ENCODE results near the gene SAMSN1.
"Not testable (repeated sequence)": the region's sequence is repeated elsewhere in the genome, so short reads cannot be mapped to it uniquely, and the experiment has no call there.

SAMSN1 gene

DNA sequence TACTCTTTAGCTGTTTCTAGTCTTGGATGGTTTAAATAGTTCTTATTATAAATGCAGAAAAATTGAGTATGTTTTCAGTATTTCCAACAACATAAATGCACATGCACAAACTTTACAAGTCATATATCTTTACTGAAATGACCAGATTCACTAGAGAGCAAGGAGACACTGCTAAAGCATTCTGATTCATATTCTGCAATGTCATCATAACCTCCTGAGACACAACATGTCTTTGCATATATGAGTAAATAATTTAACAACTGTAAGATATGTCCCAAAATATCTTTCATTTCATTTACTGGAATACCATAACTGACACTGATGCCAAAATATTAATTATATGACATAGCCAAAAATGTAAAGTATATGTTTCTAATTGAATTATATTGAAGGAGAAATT lies 16.8 kb upstream of the SAMSN1 start:
- no peak for DNase-seq (ENCODE audit: low spot score)

DNA sequence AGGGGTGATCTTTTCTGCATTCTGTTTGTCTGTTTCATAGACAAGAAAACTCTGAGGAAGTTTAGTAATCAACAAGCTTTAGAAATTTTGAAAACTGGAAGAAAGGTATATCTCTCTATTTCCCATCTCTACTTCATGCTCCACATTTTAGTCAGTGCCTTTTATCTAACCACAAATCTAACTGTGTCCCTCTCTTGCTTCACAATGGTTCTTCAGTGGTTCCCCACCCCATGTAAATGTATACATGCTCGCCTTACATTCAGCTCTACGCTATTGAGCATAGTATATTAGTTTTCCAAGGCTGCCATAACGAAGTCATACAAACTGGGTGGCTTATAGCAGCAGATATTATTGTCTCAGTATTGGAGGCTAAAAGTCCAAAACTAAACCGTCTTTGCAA lies 14.4 kb upstream of the SAMSN1 start:
- no peak for DNase-seq (ENCODE audit: low spot score)

DNA sequence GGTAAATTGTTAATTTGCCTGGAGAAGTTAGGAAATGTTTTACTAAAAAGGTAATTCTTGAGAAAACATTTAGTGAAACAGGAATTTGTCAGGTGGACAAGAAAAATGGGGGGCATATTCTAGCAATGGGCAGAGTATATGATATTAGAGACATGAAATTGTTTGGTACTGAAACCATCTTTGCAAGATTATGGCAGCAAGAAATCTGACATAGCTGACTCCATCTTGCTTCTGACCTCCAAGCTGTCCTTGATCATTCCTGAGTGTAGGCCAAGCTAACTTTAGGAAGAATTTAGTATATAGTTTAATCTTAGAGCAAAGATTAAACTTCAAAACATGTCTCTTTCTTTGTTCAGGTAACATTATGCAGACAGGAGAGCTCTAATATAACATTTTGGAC lies 14.0 kb upstream of the SAMSN1 start:
- no peak for DNase-seq (ENCODE audit: low spot score)

DNA sequence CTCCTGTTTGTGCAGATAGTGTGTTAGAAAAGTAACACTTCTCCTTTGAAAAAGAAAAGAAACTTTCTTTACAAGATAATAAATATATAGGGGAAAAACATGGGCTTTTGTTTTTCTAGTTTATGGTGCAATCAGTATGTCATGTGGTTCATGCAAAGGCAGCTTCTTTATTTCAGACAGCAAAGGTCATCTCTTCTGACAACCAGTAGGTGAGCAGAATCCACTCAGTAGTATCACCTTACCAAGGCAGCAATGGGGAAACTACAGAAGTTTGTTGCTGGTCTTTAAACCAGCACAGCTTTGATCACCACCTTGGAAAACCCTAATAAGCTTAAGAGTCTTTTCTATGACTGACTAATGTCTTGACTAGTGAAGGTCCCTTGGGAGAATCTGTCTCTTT lies 13.0 kb upstream of the SAMSN1 start:
- DNase-seq (ENCODE audit: low spot score) = no peak

DNA sequence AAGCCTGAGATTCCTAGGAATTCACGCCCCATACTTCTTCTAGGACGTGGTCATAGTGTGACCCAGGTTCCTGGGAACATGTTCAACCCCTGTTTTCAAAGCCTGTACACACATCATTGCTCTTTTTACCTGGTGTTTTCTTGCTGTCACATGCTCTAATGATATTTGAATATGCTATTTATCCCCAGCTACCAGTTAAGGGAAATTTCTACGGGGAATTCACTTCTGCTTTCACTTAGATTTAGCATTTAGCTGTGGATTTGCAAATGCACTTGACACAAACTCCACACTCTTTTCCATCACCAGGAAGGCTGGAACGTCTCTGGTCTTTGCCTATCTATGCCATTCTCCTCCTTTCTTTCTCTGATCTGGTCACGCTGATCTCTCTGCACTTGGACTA lies 11.3 kb upstream of the SAMSN1 start:
- no peak for DNase-seq (ENCODE audit: low spot score)

DNA sequence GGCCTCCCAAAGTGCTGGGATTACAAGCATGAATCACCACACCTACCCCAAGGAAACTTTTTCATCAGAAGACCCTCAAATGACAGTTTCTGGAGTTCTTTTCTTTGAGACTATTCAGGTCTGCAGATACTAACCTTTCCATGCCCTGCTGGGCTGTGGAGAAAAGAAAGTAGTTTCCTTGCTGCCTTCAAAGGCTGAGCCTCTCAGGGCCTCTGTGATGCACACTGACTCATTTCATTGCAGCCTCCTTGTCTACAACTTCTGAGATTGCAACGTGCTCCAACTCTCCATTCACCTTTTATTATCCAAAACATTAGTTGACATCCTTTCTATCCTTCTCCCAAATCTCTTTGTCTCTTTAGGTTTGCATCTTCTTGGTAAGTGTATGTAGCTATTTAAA lies 8.8 kb upstream of the SAMSN1 start:
- no peak for DNase-seq (ENCODE audit: low spot score)

DNA sequence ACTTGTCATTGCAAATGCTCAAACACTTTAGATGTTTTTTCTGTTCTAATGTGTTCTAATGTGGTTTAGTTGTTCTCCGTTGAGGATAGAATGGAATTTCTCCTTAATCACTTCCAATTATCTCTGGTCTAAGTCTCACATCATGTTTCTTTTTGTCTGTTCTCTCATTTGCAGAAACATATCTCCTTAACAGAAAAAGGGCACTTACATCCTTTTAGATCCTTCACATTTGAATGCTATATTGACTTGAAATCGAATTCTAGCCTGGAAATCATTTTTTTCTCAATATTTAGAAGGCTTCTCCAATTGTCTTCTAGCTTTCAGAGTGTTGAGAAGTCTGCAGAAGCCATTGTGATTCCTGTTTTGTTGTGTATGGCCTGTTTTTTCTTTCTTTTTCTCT lies 7.3 kb upstream of the SAMSN1 start:
- DNase-seq (ENCODE audit: low spot score) = no peak

DNA sequence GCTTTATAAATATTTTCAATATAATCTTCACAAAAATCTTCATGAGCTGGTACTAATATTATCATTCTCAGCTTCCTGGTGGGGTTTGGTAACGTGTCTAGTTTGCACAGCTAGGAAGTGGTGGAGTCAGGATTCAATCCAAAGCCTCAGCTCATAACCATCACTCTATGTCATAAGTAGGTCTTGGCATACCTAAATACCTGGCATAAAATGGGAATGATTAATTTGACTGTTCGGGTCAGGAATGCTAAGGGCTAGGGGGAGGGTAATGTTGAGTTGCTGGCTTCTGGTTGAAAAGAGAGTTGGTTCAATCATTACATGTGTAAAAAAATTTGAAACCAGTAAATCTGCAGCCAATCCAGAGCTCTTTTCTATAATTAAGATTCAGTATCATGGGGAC lies 5.6 kb upstream of the SAMSN1 start:
- no peak for DNase-seq (ENCODE audit: low spot score)

DNA sequence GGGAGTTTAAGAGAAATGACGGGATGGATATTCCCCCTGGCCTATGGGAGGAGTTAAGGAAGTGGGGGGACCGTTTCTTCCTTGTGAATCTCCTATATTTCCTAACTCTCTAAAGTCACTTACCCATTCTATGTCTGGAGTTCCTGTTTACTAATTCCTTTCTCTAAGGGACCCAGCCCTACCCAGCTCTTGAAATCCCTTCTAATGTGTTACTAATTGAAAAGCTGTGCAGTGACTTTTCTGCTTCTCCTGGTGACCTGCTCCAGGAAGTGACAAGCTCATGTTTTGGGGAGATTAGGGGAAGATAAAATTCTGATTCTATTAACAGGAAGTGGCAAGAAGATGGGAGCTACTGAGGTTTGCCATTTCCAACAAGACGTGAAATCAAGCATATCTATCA lies 4.0 kb upstream of the SAMSN1 start:
- DNase-seq (ENCODE audit: low spot score) = peak; percentile 21

DNA sequence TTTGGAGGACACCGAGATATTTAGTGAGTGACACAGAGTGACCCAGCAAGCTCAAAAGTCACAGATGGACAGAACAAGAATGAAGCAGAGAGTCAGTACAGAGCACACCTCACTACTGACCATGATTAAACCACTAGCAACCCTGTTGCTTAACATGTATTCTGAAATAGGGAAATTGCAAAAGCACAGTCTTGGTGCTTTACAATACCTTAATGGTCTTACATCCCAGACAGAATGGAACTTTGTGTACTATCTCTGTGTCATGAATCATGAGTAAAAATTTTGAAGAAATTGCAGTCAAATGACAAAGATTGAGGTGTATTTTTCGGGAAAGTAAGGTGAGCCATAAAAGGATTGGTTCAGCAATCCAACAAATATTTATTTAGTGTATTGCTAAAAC lies 2.7 kb upstream of the SAMSN1 start:
- no peak for DNase-seq (ENCODE audit: low spot score)

DNA sequence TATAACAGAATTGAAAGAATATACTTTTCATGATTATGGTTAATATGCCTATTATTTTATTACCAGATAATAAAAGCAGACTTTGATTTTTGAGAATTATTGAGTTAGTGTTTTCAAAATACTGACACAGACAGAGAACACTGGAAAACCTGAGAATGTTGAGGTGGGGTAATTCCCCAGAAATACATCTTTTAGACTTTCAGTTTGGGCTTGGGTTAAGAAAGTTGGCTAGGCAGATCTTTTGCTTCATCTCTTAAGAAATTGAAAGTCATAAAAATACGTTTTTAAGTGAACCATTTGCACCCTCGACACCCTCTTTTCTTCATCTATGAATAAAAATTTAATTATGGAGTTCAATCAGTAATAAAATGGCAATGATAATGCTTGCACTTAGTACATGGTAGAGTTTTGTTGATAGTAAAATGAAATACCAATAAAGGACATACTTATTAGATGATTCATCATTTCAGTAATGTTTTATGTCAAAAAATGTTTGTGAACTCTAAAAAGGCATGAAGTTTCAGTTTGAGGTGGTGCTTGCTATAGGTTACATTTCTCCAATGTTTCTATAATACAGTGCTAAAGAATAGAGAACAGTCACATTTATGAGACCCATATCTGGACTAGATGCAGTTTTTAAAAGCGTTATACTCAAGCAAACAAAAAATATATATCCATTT lies 1.9 kb upstream of the SAMSN1 start:
- no peak for DNase-seq (ENCODE audit: low spot score)

DNA sequence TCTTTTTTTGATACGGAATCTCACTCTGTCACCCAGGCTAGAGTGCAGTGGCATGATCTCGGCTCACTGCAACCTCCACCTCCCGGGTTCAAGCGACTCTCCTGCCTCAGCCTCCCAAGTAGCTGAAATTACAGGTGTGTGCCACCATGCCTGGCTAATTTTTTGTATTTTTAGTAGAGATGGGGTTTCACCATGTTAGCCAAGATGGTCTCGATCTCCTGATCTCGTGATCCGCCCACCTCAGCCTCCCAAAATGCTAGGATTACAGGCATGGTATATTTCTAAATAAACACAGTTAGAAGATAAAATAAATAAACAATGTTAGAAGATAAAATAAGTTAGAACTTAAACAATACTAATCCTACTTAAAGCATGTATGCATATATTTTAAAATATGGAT lies 604 bp upstream of the SAMSN1 start:
- DNase-seq (ENCODE audit: low spot score) = not testable (repeated sequence)

DNA sequence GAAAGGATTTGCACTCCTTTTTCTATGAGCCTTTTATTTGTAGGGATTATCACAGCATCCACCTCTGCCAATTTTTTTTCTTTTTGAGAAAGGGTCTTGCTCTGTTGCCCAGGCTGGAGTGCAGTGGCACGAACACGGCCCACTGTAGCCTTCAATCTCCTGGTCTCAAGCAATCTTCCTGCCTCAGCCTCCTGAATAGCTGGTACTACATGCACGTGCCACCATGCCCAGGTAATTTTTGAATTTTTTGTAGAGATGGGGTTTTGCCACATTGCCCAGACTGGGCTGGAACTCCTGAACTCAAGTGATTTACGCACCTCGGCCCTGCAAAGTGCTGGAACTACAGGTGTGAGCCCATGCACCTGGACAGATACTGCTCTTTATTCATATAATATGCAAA lies 2.1 kb downstream of the SAMSN1 start:
- no peak for DNase-seq (ENCODE audit: low spot score)

DNA sequence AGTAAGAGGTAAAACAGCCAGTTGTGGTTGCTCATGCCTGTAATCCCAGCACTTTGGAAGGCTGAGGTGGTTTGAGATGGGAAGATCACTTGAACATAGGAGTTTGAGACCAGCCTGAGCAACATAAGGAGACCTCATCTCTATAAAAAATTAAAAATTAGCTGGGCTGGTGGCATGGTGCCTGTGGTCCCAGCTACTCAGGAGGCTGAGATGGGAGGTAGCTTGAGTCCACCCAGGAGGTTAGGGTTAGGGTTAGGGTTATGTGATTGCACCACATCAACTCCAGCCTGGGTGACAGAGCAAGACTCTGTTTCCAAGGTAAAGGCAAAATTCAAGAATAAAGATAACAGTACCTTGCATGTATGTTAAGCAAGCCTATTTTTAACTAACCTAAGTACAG lies 3.5 kb downstream of the SAMSN1 start:
- DNase-seq (ENCODE audit: low spot score) = no peak

DNA sequence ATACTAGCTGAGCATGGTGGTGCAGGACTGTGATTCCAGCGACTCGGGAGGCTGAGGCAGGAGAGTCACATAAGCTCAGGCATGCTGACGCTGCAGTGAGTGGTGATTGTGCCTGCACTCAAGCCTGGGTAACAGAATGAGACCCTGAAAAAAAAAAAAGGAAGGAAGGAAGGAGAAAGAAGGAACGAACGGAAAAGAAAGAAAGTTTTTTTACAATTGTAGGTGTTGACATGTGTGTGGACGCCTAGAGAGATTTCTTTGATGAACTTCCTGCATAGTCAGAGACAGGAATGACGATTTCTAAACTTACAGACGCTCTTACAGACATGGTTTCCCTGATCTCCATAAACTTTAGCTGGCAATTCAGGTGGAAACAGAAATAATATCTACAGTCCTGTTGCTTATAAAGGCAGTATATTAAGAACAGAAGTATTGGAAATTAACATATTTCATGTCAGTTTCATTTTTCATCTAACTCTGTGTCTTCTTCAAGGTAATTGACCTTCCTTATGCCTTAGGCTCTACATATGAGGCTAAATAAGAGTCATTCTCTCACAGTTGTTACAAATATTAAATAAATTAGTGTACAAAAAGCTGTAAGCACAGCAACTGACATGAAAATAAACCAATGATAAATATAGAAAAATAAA lies 4.1 kb downstream of the SAMSN1 start:
- DNase-seq (ENCODE audit: low spot score) = no peak

DNA sequence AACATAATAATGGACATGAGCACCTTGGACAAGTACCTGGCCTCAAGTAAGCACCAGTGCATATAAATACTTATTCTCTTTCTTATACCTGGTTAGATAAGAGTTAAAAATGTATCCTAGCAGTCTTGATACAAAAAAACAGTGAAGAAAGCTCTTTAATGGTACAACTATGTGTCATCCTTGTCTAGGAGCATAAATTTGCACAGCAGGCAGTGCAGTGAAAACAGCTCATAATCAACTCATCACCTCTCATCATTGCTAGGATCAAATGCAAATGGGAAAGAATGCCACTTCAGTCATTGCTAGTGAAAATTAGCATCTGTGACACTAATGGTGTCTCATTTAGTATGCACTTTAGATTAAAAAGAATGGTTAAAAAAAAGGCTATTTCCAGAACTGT lies 7.6 kb downstream of the SAMSN1 start:
- DNase-seq (ENCODE audit: low spot score) = no peak

DNA sequence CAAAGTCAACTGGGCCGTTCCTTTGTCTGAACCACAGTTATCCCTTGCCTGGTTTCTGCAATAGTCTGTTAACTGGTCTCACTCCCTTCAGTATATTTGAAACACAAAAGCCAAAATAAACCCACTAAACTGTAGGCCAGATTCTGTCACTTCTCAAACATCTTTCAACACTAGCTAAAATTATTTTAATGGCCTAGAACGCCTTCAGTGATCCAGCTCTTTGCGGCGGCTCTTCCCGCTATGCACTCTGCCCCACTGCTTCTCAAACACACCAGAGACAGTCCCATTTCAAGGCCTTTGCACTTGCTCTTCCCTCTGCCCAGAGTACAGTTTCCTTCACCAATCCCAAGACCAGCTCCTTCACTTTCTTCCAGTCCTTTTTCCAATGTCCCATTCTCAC lies 9.2 kb downstream of the SAMSN1 start:
- DNase-seq (ENCODE audit: low spot score) = no peak

DNA sequence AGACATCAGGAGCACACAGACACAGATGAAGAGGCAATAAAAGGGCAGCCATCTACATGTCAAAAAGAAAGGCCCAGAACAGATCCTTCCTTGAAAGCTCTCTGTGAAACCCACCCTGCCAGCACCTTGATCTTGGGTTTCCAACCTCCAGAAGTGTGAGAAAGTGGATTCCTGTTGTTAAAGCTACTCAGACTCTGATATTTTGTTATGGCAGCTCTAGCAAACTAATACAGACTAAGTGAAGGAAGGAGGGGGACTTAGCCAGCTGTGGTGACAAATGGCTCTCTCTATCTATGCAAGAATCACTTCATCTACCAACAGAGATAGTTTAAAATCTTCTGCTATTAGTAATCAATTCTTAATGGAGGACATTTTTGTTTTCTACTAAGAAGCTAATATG lies 10.4 kb downstream of the SAMSN1 start:
- no peak for DNase-seq (ENCODE audit: low spot score)

DNA sequence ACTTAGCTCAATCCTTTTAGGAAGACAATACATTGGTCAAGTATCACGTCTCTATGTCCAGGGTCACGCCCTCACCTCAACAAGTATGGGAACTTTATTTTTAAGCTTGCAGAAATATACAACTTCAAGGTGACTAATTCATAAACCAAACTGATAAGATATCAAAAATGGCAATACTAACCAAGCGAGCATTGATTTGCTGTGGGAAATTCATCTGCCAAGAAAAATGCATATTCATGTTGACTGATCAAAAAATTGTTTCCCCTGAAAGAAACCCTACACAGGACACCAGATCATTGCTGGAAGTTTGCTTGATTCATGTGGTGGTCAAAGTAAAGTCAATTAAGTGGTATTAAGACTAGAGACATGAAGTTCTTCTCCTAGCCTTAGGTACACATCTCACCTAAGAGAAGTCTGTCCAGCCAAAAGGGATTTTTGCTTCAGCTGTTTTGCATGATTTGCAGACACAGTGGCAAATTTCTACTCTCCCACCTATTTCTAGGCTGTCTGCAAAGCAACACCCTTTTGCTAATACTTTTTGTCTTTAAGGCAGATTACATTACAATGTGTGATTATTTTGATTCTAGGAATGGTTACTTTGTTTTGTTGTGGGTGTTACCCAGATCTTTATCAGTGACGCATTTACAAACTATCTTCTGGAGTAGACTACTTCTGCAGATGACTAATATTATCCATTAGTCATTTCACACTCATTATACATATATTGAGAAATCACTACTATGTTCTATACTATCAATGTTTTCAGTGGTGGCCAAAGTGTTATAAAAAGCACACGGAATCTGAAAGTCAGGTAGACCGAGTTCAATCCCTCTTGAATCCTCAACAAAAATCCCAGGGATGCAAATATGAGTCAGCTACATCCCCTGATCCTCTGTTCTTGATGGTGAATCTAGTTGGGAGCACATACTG lies 12.4 kb downstream of the SAMSN1 start:
- DNase-seq (ENCODE audit: low spot score) = peak; percentile 71

DNA sequence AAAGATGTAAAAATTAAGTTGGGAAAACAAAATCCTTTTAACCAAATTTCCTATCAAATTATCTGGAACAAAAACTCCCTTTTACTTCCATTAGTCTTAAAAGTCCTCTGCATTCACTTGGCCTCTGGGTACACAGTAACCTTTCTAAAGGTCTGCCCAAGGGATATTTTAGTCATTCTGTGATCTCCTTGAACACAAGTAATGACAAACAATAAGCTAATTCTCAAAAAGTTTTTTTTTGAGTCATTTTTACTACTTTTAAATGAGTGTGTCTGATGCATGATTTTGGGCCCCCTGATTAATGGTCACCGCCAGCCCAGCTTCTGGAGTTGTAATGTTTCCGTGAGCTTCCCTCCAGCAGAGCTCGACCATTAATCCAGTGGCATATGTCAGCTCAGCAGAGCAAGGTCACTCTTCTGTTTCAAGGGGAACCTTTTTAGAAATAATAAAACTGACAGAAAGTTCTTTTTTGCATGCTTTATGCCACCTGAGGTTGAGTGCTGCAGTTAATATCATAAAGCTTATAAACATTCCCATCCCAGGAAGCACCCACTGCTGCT lies 14.3 kb downstream of the SAMSN1 start:
- DNase-seq (ENCODE audit: low spot score) = no peak

DNA sequence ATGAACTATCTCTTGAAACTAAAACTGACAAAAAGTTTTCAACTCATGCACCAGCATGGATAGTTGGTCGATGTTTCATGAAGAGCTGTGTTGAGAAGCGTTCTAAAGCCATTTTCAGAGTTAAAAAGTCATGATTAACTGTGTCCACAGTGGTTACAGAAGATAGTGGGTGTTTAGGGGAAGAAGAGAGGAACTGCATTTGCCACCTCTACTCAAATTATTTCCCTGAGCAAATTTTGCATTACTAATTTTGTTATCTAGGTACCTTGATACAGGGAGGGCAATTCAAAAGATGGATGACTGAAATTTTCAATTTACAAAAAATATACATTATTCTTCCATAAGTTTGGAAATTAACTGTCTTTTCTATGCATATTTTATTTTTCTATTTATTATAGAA lies 15.5 kb downstream of the SAMSN1 start:
- DNase-seq (ENCODE audit: low spot score) = no peak

DNA sequence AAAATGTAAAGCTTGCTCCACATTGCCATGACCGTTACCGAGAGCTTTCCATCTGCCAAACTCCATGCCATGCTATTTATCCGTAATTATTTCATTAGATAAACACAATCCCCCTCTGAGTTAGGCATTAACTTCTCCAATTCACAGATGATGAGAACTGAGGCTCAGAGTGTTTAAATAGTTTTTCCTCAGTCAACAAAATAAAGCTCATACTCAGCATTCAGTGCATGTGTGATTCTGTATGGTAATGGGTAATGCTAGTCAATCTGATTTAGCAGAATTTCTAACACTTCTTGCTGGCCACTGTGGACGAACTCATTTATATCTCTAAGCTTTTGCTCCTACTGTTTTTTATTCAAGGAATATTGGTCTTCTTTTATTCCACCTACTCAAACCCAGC lies 17.3 kb downstream of the SAMSN1 start:
- no peak for DNase-seq (ENCODE audit: low spot score)

Measured in kidney capillary endothelial cell (primary cell).